ENCODE measurements around the gene RPRD1B.

Gene RPRD1B, protein sequence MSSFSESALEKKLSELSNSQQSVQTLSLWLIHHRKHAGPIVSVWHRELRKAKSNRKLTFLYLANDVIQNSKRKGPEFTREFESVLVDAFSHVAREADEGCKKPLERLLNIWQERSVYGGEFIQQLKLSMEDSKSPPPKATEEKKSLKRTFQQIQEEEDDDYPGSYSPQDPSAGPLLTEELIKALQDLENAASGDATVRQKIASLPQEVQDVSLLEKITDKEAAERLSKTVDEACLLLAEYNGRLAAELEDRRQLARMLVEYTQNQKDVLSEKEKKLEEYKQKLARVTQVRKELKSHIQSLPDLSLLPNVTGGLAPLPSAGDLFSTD

DNA sequence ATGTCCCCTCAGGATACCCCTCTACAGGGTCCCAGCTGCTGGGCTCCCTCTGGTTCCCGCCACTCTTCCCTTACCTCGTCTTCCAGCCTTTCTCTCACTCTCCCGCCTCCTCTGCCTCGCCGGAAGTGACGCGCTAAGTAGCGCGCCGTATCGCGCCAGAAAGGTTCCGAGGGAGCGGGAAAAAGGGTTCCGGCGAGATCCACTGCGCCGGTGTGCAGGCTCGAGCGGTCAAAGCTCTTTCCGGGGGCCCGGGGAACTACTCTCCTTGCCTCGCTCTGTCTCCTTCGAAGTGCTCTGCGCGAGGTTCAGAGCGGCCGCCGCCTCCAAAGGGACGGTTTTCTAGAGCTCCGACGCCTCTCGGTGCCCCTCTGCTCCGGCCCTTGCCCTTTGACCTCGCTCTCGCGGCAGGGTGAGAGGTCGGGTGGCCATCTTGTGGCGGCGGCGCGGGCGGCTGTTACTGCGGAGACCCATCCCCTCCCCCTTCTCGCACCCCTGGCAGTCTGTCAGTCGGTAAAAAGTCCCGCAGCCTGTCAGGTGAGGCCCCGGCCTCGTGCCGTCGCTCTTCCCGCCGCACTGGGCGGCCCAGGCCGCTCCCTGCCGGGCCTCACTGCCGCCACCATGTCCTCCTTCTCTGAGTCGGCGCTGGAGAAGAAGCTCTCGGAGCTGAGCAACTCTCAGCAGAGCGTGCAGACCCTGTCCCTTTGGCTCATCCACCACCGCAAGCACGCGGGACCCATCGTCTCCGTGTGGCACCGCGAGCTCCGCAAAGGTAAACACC lies at the start of gene RPRD1B, which contains the start of gene TTI1:
TSS of gene RPRD1B (plus strand) at position 417 of the 778 bp plus-strand sequence. CDS start at position 619, 202 bp downstream.
TSS of gene TTI1 (minus strand) at position 127 of the 778 bp plus-strand sequence. CDS start 19,640 bp downstream, outside the sequence.
- no peaks in the 10 kb centered on the region for H3K9me3 ChIP-seq (ENCODE audit: control insufficient read depth, low read length)
- H3K36me3 ChIP-seq (ENCODE audit: control insufficient read depth, insufficient read depth, low read length), result peaks cover 6% of the 10 kb centered on the region
- H3K4me1 ChIP-seq (ENCODE audit: control insufficient read depth, insufficient read depth, low read length), result peaks cover 22% of the 10 kb centered on the region
- H3K27me3 ChIP-seq (ENCODE audit: control insufficient read depth, insufficient read depth, low read length), result no peaks in the 10 kb centered on the region
- H3K4me3 ChIP-seq (ENCODE audit: low read length), result peak within 1 kb of the TSS; percentile 83
- H3K9ac ChIP-seq (ENCODE audit: low read length), result peak within 1 kb of the TSS; percentile 92

DNA sequence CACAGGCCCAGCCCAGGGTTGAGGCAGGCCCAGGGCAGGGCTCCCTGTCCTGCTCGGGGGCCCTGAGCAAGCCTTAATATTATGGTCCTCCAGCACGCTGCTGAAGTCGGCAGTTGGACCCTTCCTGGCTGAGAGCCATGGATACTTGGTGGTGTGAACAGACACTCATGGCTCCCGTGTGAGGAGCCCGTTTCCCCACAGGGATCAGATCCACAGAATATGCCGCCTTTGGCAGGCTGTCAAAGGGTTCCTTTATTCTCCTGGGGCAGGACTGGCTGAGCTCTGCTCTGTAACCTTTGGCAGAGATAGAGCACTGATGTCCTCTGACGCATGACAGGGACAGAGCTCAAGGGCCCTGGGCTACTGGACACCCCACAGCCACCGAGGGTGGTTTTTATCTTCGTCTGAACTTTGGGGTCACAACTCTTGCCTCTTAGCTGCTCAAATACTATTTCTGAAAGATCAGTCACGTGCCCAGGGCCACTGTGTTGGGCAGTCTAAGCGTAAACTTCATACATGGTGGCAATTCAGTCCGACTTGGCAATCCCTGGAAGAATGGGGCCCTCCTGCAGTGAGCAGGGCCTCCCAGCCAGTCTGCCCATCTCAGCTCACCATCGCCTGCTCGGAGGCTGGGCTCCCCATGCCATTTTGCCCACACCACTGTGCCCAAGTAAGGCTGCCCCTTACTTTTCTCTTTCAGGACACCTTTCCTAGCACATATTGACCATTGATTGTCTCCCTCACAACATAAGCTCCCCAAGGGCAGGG lies 49.3 kb upstream of the RPRD1B start:
- Histone ChIP-seq H3K4me3 (ENCODE audit: low read length) (no peak overlapping the region), H3K9ac (ENCODE audit: low read length) (no peak overlapping the region), H3K4me1 (ENCODE audit: control insufficient read depth, insufficient read depth, low read length) (peaks cover 38% of the 10 kb centered on the region), H3K27me3 (ENCODE audit: control insufficient read depth, insufficient read depth, low read length) (no peaks in the 10 kb centered on the region), H3K36me3 (ENCODE audit: control insufficient read depth, insufficient read depth, low read length) (no peaks in the 10 kb centered on the region), H3K9me3 (ENCODE audit: control insufficient read depth, low read length) (no peaks in the 10 kb centered on the region)

DNA sequence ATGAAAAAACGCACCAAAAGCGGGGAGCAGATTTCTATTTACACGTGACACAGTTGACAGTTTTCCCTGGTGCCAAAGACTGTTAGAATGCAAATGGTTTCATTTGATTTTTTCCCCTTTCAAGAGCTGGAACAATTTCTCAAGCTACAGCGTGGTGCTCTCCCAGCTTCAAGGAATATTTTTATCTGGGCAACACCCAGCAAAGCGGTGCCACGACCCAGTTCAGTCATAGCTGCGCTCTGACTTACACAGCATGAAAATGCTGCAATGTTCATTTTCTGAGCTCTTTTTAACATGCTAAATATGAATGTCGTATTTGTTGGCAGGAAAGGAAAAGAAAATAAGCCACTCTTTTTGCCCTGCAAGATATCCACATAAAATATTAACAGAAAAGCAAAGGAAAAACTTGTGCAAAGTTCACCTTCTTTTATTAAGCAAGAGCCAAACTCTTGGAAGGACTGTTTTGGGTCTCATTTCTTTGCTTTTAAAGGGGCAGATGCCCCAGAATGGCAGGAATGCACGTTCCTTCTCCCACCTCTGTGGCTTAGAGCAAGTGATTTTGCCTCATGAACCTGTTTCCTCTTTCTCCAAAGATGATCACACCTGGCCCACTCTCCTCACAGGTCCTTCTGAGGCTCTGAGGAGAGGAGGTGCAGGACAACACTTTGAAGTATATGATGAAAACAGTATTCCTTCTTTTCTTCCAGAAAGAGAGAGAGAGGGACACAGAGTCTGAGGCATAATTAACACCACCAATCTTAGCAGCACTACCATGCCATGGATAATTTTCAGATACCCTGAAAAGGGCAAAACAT lies 47.3 kb upstream of the RPRD1B start:
- Histone ChIP-seq H3K9me3 (ENCODE audit: control insufficient read depth, low read length) (no peaks in the 10 kb centered on the region), H3K4me3 (ENCODE audit: low read length) (no peak overlapping the region), H3K4me1 (ENCODE audit: control insufficient read depth, insufficient read depth, low read length) (peaks cover 58% of the 10 kb centered on the region), H3K27me3 (ENCODE audit: control insufficient read depth, insufficient read depth, low read length) (no peaks in the 10 kb centered on the region), H3K36me3 (ENCODE audit: control insufficient read depth, insufficient read depth, low read length) (no peaks in the 10 kb centered on the region), H3K9ac (ENCODE audit: low read length) (no peak overlapping the region)

DNA sequence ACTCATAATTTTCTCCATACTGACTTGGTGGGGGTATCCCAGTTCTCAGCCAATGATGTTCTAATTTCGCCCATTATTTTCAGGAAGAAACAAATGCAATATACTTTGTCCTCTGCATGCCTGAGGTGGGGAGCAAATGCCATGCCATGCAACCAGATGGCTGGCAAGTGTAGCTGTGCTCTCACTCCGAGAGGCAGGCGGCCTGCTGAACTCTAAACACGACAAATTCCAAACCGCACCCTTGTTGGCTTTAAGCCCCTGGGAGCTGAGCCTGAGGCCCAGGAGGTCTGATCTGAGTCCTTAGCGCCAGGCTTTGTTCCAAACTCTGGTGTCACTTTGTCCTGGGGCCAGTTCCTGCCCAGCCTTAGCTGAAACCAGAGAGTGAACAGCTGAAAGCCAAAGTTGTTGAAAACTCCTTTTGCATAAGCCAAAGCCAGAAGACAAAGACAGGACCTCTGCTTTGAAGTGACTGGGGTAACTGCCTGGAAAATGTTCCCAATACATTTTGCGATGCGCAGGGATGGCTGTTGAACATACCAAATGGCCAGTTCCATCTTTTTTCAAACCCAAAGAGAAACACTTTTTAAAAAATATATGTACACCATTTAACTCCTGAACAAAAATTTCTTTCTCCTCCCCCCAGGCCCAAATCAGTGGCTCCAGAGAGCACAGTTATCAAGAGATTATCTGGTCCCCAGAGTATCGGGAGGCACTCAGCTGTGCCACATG lies 46.5 kb upstream of the RPRD1B start:
- Histone ChIP-seq H3K9ac (ENCODE audit: low read length) (no peak overlapping the region), H3K4me3 (ENCODE audit: low read length) (no peak overlapping the region), H3K27me3 (ENCODE audit: control insufficient read depth, insufficient read depth, low read length) (no peaks in the 10 kb centered on the region), H3K9me3 (ENCODE audit: control insufficient read depth, low read length) (no peaks in the 10 kb centered on the region), H3K36me3 (ENCODE audit: control insufficient read depth, insufficient read depth, low read length) (no peaks in the 10 kb centered on the region), H3K4me1 (ENCODE audit: control insufficient read depth, insufficient read depth, low read length) (peaks cover 64% of the 10 kb centered on the region)

DNA sequence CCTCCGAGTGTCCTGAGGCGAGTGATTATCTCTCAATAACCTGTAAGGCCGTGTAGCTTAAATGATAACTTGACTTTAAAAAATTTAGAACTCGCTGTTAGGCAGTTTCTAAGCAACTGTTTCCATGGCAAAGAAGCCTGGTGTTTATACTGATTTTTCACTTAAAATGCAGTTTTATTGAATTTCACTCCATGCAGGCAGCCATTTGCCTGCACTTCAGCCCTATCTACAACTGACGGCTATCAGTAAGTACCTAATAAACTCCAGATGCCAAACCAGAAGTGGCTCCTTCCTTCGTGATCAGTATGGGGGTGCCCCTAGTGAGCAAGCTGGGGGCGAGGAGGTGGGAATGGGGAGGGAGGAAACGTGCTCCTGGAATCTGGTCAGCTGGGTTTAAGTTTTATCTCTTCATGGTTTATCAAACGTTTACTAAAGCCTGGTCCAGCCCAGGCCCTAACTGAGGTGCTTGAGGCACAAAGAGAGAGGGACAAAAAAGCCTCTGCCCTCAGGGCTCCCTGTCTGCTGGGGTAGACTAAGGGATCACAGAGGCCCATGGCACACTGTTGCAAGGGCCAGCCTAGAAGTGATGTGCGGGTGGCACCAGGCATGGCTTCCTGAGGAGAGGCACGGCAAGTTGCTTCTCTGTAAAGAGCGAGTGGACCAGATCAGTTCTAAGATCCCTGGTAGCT lies 45.8 kb upstream of the RPRD1B start:
- no peaks in the 10 kb centered on the region for H3K36me3 ChIP-seq (ENCODE audit: control insufficient read depth, insufficient read depth, low read length)
- H3K4me3 ChIP-seq (ENCODE audit: low read length), result no peak overlapping the region
- H3K27me3 ChIP-seq (ENCODE audit: control insufficient read depth, insufficient read depth, low read length), result no peaks in the 10 kb centered on the region
- no peak overlapping the region for H3K9ac ChIP-seq (ENCODE audit: low read length)
- no peaks in the 10 kb centered on the region for H3K9me3 ChIP-seq (ENCODE audit: control insufficient read depth, low read length)
- peaks cover 66% of the 10 kb centered on the region for H3K4me1 ChIP-seq (ENCODE audit: control insufficient read depth, insufficient read depth, low read length)

DNA sequence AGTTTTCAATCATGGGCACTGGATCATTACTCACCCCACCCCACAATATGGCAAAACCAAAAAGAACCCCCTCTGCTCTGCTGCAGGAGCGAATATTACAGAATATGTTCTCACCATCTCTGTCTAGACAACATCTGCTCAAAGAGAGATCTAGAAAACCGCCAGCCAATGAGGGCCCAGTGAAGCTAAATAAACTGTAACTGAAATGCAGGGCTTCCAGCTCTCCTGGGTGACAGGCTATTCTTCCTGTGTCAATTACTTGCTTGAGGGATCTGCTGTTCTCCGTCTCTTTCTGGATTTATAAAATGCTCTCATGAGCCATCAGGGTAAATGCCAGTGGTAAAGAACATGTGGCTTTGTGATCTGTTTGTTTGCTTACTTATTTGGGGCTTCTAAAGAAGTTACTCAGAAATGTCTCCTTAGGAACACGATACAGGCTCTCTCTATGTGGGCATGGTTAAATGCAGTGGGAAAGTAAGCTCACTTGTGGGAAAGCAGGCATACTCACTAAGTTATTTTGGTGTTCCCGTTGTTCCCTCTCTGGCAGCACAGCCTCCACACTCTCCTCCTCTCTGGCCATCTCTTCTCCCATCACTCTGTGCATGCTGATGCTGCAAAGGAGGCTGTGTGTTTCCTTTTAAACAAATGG lies 45.1 kb upstream of the RPRD1B start:
- H3K4me1 ChIP-seq (ENCODE audit: control insufficient read depth, insufficient read depth, low read length), result peaks cover 71% of the 10 kb centered on the region

DNA sequence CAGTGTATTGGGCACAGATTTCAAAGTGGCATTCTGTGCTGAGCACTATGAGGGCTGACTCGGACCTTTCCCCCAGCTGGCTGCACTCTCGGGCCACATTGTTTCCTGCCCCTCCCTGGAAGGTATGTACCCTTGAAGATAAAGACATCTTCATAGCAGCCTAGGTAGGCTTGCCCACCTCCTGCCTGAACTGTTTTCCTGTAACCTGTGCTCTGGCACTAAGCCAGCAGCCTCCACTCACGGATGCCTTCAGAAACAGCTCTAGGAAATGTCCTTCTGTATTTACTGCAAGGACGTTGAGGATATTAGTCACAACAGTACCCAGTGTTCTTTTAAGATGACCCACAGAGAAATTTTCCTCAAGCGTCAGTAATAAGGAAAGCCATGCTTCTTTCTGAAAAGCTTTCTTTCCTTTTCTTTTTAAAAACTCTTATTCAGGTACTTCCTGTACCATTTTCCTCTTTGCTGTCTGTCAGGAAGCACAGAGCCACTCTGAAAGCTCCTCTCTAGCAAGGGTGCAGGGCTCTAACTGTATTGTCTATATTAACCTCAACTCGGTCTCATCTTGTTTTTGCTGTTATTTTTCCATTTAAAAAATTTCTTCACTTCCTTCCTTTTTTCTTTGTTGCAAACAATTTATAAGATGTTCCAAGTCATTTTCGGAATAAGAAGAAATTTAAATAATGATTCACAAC lies 43.8 kb upstream of the RPRD1B start:
- H3K27me3 ChIP-seq (ENCODE audit: control insufficient read depth, insufficient read depth, low read length), result no peaks in the 10 kb centered on the region
- no peak overlapping the region for H3K9ac ChIP-seq (ENCODE audit: low read length)
- no peaks in the 10 kb centered on the region for H3K36me3 ChIP-seq (ENCODE audit: control insufficient read depth, insufficient read depth, low read length)
- H3K4me1 ChIP-seq (ENCODE audit: control insufficient read depth, insufficient read depth, low read length), result peaks cover 60% of the 10 kb centered on the region
- H3K9me3 ChIP-seq (ENCODE audit: control insufficient read depth, low read length), result no peaks in the 10 kb centered on the region
- H3K4me3 ChIP-seq (ENCODE audit: low read length), result no peak overlapping the region

More for the DNA sequence above, 45.1 kb upstream of the RPRD1B start:
- no peaks in the 10 kb centered on the region for H3K9me3 ChIP-seq (ENCODE audit: control insufficient read depth, low read length)
- no peaks in the 10 kb centered on the region for H3K36me3 ChIP-seq (ENCODE audit: control insufficient read depth, insufficient read depth, low read length)
- H3K27me3 ChIP-seq (ENCODE audit: control insufficient read depth, insufficient read depth, low read length), result no peaks in the 10 kb centered on the region
- no peak overlapping the region for H3K4me3 ChIP-seq (ENCODE audit: low read length)
- no peak overlapping the region for H3K9ac ChIP-seq (ENCODE audit: low read length)

DNA sequence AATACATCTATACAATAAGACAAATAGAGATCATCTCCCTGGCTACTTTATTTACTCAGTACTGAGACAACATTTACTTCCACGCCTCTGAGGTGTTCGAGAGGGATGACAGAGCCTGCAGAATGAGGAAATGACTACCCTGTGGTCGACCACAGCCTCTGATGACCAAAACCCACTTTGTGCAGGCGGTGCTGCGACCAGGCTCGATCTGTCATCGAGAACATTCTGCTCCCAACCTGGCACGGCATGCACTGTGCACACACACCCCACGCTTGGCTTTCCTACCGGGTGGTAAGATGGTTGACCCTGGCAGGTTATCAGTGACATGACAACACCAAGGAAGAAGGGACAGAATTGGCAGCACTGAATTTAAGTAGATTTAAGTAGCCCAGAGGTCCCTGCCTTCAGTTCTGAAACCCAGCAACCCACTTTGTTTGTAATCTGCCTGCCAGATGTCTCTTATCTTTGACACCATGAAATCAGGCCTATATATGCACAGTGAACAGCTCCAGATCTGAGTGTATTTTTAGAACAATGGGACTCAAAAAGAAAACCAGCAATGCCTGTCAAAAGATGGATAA lies 42.9 kb upstream of the RPRD1B start:
- Histone ChIP-seq H3K9me3 (ENCODE audit: control insufficient read depth, low read length) (no peaks in the 10 kb centered on the region), H3K9ac (ENCODE audit: low read length) (no peak overlapping the region), H3K27me3 (ENCODE audit: control insufficient read depth, insufficient read depth, low read length) (no peaks in the 10 kb centered on the region), H3K4me1 (ENCODE audit: control insufficient read depth, insufficient read depth, low read length) (peaks cover 60% of the 10 kb centered on the region), H3K4me3 (ENCODE audit: low read length) (no peak overlapping the region), H3K36me3 (ENCODE audit: control insufficient read depth, insufficient read depth, low read length) (no peaks in the 10 kb centered on the region)

DNA sequence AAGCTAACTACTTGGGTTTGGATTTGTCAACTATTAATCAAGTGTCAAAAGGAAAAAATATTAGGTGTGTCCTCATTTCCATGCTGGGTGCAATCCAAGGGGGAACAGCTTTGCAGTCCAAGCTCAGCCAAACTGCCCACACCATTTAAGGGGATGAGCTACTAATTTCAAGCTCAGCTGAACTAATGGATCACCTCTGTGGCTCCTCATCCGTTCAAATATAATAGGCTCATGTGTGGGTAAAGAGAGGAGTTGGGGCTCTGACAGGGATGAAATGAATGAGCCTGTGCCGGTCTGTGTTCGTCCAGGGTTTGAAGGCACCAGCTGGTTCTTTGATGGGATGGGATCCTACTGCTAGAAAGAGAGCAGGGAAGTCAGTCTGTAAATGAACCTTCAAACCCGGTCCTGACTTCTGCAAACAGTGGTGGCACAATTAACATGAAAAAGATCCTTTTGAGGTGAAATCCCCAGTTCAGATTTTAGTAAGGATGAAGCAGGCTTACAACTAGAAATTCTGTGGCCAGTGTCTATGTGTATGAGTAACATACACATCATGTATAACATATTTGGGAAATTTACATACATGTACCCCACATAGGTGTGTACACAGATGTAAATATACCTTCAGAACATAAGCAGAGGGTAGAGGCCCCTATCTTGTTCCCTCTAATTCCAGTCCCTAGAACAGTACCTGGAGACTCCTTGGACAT lies 42.2 kb upstream of the RPRD1B start:
- no peaks in the 10 kb centered on the region for H3K36me3 ChIP-seq (ENCODE audit: control insufficient read depth, insufficient read depth, low read length)
- no peaks in the 10 kb centered on the region for H3K27me3 ChIP-seq (ENCODE audit: control insufficient read depth, insufficient read depth, low read length)
- H3K9ac ChIP-seq (ENCODE audit: low read length), result no peak overlapping the region
- H3K4me1 ChIP-seq (ENCODE audit: control insufficient read depth, insufficient read depth, low read length), result peaks cover 54% of the 10 kb centered on the region
- H3K4me3 ChIP-seq (ENCODE audit: low read length), result no peak overlapping the region
- no peaks in the 10 kb centered on the region for H3K9me3 ChIP-seq (ENCODE audit: control insufficient read depth, low read length)

All from mucosa of stomach (tissue), 1 donor.